Stimulated activated CD8-positive, alpha-beta memory T cell treated with anti-CD3 and anti-CD28 coated beads, Interleukin-12 subunit alpha, Interleukin-12 subunit beta, amount 100 ng/mL, for 24 hours (primary cell): ENCODE data around the gene PAFAH1B1.
"Not testable (repeated sequence)": the region's sequence is repeated elsewhere in the genome, so short reads cannot be mapped to it uniquely, and the experiment has no call there.

Source experiments
- DNase-seq: peaks from one replicate; pipeline ENCODE4 v3.0.0-alpha.2; 2020; ENCODE audit errors: extremely low read depth

PAFAH1B1 gene

DNA sequence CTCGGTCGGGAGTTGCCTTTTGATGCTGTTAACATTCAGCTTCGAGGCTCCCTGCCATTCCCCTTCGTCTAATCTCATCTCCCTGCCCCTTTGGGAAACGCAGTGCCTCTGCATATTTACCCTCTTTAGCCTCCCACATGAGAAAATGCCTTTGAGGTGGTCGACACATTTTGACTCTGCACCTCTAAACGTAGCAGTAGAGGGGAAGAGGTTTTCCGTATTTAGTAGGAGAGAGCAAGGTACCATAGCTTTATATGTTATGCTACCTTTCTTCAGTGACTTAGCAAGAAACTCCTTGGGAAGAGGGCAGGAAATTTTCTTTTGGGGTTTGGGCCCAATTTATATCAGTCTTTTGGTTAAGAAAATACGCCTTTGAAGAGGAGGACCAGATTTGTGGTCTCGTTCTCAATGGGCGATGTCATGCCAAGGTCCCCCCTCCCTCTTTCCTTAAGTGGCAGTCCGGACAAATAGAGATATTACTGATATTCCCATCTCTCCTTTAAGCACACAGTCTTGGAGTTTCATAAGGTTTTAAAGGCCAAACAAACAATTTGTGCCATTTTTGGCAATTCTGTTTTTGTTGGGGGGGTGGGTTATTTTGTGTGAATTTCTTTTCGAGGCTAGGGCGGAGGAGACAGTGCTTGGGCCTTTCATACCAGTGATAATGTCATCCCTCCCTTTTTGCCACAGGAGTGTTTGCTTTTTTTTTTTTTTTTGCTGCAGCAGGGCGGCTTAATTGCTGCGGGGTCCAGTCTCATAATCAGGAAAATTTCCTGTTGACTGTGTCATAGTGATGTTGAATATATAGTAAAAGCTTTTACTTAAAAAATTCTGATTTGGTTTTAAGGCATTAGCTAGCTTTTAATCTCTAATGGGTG, 1.5 kb downstream of the PAFAH1B1 start:
- no peak for DNase-seq

DNA sequence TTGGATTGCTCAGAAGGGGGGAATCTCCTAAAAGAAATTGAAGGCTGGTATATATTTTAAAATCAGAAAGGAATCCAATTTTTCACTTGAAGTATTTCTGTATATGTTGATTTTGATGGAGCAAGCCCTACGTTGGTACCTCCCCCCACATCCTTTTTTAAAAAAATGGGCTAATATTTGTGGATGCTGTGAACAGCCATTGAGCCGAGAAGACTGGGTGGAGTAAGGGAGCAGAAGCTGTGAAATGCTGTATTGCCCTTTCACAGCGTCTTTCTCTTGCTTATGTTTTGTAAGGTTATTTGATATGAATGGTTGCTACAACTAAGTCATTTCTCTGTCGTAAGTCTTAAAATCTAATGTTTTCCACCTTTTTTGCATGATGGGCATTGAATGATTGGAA, 2.3 kb downstream of the PAFAH1B1 start:
- DNase-seq = no peak

DNA sequence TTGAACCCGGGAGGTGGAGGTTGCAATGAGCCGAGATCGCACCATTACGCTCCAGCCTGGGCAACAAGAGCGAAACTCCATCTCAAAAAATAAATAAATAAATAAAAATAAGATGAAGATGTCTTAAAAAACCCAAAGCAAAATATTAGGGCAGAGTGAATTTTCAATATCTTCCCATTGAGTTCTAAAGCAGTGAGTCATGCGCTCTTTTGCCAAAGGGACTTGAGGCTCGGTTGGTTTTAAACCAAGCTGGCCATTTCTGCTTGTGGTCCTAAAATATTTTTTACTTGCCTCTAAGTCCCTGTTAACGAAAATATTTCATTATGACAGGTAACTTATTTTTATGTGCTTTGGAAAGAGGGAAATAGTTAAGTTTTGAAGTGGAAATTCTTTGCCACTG, 4.7 kb downstream of the PAFAH1B1 start:
- DNase-seq = no peak

DNA sequence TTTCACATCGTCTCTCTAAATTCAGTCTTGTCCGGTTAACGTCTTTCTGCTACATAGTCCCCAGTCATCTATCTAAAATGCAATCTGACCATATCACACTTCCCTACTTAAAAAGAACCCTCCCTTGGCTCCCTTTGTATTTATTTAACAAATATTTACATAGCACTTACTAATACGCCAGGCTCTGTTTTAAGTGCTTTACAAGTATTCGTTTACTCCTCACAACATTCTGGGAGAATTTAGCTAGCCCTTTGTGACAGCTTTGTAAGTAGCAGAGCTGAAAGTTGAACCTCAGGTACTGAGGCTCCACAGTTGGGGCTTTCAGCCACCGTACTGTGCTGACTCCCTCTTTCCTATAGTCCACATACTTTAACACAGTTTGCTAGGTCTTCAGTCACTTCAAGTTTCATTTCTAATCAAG, 9.2 kb downstream of the PAFAH1B1 start:
- no peak for DNase-seq

DNA sequence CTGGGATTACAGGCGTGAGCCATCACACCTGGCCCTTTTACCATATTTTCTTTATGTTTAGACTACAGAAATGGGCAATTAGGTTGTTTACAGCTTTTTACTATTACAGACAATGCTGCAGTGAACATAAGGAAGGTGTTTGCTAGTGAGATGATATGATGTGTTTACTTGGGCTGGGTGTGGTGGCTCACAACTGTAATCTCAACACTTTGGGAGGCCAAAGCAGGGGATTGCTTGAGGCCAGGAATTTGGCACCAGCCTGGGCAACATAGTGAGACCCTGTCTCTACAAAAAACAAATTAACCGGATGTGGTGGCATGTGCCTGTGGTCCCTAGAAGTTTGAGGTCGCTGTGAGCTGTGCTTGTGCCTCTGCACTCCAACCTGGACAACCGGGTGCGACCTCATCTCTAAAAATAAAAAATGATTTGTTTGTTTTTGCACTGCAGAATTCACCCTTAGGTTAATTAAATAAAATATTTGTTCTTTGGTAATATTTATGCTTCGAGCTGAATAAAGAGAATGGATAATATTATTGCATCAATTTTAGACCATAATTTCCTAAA, 15.0 kb downstream of the PAFAH1B1 start:
- no peak for DNase-seq

DNA sequence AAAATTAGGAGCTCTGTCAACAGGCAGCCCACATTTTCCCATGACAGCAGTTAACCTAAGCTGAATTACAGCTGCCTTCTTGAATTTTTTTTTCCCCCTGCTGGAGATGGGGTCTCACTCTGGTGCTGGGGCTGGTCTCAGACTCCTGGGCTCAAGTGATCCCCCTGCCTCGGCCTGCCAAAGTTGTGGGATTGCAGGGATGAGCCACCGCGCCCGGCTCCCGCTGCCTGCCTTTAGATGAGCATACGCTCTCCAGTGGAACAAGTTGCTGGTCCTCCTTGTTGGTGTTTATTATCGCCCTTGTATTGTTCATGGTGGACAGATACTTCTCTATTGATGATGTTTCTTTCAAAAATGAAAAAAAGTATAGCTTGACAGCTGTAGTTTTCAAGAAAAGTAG, 15.6 kb downstream of the PAFAH1B1 start:
- DNase-seq = no peak

DNA sequence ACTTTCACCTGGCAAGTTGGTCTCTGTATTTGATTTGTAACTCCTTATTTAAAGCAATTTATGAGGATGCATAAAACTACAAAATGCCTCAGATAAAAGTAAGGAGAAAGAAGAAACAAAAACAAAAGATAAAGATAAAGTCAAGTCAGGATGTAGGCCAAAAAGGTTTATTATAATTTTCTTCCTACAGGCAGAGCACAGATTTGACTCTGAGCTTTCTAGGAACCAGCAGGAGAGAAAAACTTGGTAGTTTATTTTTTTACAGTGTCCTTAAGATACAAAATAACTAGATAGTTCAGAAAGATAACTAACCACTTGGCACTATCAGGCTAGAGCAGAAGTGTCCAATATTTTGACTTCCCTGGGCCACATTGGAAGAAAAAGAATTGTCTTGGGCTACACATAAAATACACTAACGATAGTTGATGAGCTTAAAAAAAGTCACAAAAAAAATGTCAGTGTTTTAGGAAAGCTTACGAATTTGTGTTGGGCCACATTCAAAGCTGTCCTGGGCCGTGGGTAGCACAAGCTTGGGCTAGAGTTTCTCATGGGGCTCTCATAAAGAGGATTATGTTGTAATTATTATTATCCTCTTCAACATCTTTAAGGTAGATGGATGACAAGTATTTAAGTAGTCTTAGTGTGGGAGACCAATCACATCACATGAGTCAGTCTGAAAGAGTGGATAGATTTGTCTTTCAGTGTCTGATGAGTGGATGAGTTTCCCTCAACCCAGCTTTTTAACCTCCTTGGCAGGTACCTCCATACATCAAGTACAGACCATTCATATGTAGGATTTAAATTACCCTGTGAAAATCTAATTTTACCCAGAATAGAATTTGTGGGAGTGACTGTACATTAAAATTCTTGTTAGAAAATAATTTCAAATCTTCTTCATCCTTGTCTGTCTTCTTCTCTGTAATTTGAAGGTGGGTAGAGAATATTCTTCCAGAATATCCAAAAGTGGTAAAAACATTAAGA, 17.0 kb downstream of the PAFAH1B1 start:
- DNase-seq = no peak

DNA sequence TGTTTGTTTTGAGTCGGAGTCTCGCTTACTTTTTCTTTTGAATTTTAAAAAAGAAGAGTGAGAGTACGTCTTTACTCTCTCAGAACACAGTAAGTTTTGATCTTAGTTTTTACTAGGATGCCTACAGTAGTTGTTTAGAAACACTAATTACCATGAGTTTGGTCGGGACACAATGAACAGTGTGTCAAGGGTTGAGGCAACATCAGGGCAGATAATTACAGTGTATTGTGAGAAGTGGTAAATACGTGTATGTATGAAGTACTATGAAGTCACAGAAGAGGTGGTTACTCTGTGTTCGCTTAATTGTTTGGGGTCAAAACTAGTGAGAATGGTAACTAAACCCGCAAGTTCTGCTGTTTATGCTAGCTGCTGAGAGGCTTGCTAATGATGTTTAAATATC, 18.2 kb downstream of the PAFAH1B1 start:
- no peak for DNase-seq

DNA sequence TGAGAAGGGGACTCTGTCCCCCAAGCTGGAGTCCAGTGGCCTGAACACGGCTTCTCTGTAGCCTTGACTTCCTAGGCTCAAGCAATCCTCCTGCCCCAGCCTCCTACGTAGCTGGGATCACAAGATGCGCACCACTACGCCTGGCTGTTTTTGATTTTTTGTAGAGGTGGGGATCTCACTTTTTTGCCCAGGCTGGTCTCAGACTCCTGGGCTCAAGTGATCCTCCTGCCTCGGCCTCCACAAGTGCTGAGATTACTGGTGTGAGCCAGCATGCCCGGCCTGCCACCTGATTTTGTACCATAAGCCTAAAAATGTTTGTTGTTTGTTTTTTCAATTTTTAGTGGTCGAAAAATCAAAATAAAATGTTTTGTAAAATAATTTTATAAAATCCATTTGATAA, 19.2 kb downstream of the PAFAH1B1 start:
- DNase-seq = no peak

DNA sequence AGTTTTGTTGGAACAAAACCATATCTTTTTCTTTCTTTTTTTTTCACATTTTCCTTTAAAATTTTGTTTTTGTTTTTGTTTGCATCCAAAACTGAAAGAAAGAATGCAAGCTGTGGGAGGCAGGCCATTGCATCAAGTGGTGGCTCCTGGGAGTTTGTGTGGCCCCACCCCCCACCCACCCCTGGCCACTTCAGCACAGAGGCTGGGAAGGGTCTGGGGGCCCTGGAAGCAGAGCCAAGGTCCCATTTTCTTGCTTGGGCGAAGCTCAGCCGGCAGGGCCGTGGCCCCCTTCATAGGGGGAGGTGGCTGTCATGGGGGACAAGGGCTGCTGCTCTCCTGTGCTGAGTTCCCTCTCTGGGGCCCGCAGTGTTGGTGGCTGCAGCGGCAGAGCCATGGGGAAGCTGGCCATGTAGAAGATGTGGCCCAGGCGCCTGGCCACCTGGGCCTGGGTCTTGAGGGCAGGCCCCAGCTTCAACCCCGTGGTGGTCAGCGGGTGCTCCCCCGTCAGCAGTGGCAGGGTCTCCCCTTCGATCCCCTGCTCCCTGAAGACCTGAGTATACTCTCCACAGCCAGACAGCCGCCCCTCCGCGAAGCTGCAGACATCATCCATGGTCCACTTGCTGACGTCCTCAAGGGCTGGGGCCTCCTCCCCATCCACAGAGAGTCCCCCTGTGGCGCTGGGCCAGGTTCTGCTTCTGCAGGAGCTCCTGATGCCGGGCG, 19.8 kb downstream of the PAFAH1B1 start:
- no peak for DNase-seq

DNA sequence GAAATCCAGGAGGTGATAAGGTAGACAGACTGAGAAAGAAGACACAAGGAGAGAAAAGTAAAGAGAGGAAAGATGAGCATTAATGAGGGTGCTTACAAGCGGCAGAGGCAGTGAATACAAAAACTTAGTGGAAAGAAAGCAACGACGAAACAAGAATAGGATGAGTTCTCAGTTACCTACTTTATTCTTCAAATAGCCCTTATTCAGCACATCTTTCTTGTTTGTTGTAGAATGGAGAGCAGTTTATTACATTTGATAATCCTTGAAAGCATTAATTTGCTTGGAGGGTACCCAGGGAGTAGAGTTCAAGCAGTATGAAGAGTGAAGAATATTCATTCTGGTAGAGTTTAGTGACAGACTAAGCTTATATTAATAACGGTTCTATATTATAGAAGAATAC, 22.4 kb downstream of the PAFAH1B1 start:
- DNase-seq = no peak

DNA sequence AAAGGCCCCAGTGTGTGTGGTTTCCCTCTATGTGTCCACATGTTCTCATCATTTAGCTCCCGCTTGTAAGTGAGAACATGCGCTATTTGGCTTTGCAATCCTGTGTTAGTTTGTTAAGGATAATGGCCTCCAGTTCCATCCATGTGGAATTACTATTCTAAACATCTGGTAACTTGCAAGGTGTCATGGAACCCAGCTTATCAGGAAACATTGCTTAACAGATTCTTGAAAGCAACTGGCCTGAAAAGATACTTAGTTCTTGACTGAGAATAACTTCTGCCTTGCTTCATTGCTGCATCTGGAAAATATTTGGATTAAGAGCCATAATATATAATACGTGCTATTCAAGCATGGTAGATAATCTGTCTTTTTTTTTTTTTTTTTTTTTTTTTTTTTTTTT, 27.8 kb downstream of the PAFAH1B1 start:
- DNase-seq = no peak

DNA sequence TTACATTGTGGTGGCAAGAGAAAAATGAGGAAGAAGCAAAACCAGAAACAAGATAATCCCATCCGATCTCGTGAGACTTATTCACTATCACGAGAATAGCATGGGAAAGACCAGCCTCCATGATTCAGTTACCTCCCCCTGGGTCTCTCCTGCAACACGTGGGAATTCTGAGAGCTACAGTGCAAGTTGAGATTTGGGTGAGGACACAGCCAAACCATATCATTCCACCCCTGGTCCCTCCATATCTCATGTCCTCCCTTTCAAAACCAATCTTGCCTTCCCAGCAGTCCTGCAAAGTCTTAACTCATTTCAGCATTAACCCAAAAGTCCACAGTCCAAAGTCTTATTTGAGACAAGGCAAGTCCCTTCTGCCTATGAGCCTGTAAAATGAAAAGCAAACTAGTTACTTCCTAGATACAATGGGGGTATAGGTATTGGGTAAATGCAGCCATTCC, 28.5 kb downstream of the PAFAH1B1 start:
- DNase-seq = not testable (repeated sequence)

DNA sequence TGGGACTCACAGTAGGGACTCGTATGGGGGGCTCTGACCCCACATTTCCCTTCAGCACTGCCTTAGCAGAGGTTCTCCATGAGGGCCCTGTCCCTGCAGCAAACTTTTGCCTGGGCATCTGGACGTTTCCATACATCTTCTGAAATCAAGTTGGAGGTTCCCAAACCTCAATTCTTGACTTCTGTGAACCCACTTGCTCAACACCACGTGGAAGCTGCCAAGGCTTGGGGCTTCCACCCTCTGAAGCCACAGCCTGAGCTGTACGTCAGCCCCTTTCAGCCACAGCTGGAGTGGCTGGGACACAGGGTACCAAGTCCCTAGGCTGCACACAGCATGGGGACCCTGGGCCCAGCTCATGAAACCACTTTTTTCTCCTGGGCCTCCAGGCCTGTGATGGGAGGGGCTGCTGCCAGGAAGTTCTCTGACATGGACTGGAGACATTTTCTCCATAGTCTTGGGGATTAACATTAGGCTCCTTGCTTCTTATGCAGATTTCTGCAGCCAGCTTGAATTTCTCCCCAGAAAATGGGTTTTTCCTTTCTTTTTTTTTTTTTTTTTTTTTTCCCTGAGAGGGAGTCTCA, 29.4 kb downstream of the PAFAH1B1 start:
- not testable (repeated sequence) for DNase-seq

DNA sequence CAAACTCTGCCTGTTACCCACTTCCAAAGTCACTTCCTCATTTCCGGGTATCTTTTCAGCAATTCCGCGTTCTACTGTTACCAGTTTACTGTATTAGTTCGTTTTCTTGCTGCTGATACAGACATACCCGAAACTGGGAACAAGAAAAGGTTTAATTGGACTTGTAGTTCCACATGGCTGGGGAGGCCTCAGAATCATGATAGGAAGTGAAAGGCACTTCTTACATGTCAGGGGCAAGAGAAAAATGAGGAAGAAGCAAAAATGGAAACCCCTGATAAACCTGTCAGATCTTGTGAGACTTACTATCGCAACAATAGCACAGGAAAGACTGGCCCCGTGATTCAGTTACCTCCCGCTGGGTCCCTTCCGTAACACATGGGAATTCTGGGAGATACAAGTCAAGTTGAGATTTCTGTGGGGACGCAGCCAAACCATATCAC, 30.9 kb downstream of the PAFAH1B1 start:
- DNase-seq = no peak

DNA sequence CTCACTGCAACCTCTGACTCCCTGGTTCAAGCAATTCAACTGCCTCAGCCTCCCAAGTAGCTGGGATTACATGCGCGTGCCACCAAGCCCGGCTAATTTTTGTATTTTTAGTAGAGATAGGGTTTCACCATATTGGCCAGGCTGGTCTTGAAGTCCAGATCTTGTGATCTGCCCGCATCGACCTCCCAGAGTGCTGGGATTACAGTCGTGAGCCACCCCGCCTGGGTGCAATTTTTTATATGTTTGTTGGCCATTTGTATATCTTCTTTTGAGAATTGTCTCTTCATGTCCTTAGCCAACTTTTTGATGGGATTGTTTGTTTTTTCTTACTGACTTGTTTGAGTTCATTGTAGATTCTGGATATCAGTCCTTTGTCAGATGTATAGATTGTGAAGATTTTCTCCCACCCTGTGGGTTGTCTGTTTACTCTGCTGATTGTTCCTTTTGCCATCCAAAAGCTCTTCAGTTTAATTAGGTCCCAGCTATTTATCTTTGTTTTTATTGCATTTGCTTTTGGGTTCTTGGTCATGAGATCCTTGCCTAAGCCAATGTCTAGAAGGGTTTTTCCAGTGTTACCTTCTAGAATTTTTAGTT, 33.3 kb downstream of the PAFAH1B1 start:
- DNase-seq = not testable (repeated sequence)

DNA sequence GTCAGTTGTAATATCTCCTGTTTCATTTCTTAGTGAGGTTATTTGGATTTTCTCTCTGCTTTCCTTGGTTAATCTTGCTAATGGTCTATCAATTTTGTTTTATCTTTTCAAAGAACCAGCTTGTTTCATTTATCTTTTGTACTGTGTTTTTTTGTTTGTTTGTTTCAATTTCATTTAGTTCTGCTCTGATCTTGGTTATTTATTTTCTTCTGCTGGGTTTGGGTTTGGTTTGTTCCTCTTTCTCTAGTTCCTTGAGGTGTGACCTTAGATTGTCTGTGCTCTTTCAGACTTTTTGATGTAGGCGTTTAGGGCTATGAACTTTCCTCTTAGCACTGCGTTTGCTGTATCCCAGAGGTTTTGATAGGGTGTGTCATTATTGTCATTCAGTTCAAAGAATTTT, 35.5 kb downstream of the PAFAH1B1 start:
- DNase-seq = not testable (repeated sequence)

DNA sequence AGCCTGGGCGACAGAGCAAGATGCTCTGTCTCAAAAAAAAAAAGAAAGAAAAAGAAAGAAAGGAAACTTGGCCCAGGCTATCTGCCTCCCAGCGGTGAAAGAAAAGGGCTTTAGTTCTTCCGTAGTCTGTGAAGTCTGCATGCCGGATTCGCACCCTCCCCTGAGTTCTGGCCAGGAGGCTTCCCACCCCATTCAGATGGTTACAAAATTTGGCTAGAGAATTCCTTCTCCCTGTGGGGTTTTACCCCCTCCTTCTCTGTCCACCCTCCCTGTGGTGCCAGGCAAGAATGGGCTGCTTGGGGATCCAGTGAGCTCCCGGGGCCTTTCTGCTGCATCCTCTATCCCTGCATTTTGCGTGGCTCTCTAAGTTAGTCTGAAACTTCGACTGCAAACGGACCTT, 37.8 kb downstream of the PAFAH1B1 start:
- no peak for DNase-seq

DNA sequence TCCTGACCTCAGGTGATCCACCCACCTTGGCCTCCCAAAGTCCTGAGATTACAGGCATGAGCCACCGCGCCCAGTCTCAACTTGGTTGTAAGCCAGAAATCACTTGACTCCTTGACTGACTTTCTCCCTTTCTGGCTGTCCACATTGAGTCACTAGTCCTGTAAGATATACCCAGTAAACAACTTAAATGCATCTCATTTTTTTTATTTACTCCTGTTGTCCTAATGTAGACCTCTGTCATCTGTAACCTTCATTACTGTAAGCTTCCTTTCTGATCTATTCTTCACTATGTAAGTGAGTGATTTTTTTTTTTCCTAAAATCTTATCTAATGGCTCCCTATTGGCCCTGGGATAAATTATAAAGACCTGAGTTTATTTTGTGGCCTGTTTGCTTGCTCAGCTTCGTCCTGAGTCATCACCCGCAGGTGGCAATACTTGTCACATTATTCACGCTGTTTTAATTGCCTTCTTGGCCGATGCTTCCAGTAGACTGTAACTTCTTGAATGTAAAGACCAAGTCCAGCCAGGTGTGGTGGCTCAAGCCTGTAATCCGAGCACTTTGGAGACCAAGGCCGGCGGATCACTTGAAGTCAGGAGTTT, 41.0 kb downstream of the PAFAH1B1 start:
- no peak for DNase-seq

DNA sequence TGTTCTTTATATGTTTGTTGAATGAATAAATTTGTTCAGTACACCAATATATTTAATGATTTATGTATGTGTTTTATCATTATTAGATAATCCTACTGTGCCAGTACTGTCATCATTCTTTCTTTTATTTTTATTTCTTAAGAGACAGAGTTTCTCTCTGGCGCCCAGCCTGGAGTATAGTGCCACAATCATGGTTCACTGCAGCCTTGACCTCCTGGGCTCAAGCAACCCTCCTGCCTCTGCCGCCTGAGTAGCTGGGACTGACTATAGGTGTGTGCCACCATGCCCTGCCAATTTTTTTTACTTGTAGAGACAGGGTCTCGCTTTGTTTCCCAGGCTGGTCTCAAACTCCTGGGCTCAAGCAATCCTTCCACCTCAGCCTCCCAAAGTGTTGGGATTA, 41.8 kb downstream of the PAFAH1B1 start:
- DNase-seq = no peak
